ENCODE results near the gene WWOX.

Gene WWOX

DNA sequence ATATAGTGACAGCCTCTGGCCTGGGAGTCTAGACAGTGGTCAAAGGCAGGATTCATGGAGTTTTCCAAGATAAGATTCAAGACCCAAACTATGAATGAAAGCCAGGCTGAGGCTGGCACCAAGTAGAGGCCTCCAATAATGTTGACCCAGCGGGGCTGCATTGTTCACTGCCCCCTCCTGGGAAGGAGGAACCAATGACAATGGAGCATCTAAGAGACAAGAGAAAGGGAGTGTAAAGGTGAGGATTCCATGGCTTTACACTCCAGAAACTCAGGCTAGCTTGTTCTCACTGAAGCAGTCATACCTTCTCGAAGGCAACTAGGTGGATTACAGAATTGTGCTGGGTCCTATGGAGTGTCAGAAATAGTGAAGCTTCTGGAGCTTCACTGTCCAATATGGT is 380.3 kb downstream of the WWOX start:
- Histone ChIP-seq H2AK5ac (ENCODE audit: low read length) (no peak overlapping the region), H3K9ac (ENCODE audit: low read length) (no peak overlapping the region), H3K79me1 (ENCODE audit: low read length) (no peaks in the 10 kb centered on the region), H4K8ac (ENCODE audit: low read depth, low read length) (no peak overlapping the region), H3K4me3 (ENCODE audit: low read length) (no peak overlapping the region), H3K4me1 (ENCODE audit: control insufficient read depth, low read depth, low read length) (no peaks in the 10 kb centered on the region), H3K56ac (ENCODE audit: low read length) (no peak overlapping the region), H4K5ac (ENCODE audit: low read length) (no peak overlapping the region), H3K4me2 (ENCODE audit: low read length) (no peak overlapping the region), H3K79me2 (ENCODE audit: control insufficient read depth, insufficient read depth, low read length) (no peaks in the 10 kb centered on the region), H2BK5ac (ENCODE audit: low read length) (no peak overlapping the region), H2BK15ac (replicated peaks; ENCODE audit: low read depth) (no peak overlapping the region), H2BK120ac (ENCODE audit: low read depth, low read length) (no peak overlapping the region), H3K36me3 (ENCODE audit: control insufficient read depth, insufficient read depth, low read length) (no peaks in the 10 kb centered on the region), H3K27me3 (ENCODE audit: insufficient read depth, low read length, poor library complexity) (no peaks in the 10 kb centered on the region), H3K4ac (ENCODE audit: low read depth, low read length) (no peak overlapping the region), H3K27ac (ENCODE audit: low read depth, low read length) (no peak overlapping the region), H3K23ac (ENCODE audit: low read length) (no peak overlapping the region), H3K18ac (ENCODE audit: low read length) (no peak overlapping the region)
- WGBS (ENCODE audit: extremely low coverage, insufficient coverage, low lambda C conversion rate) = no CpG with 5 or more reads among the region's 2 CpGs
- DNase-seq = peak; percentile 27

DNA sequence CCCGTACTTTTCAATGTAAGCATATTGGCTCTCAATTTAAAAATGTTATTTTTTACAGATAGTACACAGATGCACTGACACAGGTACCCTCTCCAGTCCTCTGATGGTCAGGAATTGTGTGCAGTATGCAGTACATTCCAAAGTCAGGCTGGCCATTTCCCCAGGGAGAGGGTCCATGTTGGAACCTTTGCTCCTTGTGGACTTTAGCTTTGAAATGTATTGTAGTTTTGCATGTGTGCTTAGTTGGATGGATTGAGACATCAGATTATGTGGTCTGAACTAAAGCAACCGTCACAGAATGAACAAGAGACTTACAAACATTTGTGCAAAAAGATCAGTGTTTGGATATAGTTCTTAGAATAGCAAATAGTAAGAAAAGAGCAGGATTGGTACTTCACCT is 381.1 kb downstream of the WWOX start:
- DNase-seq = no peak
- Histone ChIP-seq H2BK15ac (replicated peaks; ENCODE audit: low read depth) (no peak overlapping the region), H3K4me1 (ENCODE audit: control insufficient read depth, low read depth, low read length) (no peaks in the 10 kb centered on the region), H4K8ac (ENCODE audit: low read depth, low read length) (no peak overlapping the region), H3K27ac (ENCODE audit: low read depth, low read length) (no peak overlapping the region), H2BK120ac (ENCODE audit: low read depth, low read length) (no peak overlapping the region), H3K18ac (ENCODE audit: low read length) (no peak overlapping the region), H4K5ac (ENCODE audit: low read length) (no peak overlapping the region), H3K4me2 (ENCODE audit: low read length) (no peak overlapping the region), H3K4me3 (ENCODE audit: low read length) (no peak overlapping the region), H3K4ac (ENCODE audit: low read depth, low read length) (no peak overlapping the region), H2BK5ac (ENCODE audit: low read length) (no peak overlapping the region), H2AK5ac (ENCODE audit: low read length) (no peak overlapping the region), H3K9ac (ENCODE audit: low read length) (no peak overlapping the region), H3K36me3 (ENCODE audit: control insufficient read depth, insufficient read depth, low read length) (no peaks in the 10 kb centered on the region), H3K79me2 (ENCODE audit: control insufficient read depth, insufficient read depth, low read length) (no peaks in the 10 kb centered on the region), H3K56ac (ENCODE audit: low read length) (no peak overlapping the region), H3K27me3 (ENCODE audit: insufficient read depth, low read length, poor library complexity) (no peaks in the 10 kb centered on the region), H3K23ac (ENCODE audit: low read length) (no peak overlapping the region), H3K79me1 (ENCODE audit: low read length) (no peaks in the 10 kb centered on the region)
- WGBS (ENCODE audit: extremely low coverage, insufficient coverage, low lambda C conversion rate) = no CpG with 5 or more reads among the region's 2 CpGs

DNA sequence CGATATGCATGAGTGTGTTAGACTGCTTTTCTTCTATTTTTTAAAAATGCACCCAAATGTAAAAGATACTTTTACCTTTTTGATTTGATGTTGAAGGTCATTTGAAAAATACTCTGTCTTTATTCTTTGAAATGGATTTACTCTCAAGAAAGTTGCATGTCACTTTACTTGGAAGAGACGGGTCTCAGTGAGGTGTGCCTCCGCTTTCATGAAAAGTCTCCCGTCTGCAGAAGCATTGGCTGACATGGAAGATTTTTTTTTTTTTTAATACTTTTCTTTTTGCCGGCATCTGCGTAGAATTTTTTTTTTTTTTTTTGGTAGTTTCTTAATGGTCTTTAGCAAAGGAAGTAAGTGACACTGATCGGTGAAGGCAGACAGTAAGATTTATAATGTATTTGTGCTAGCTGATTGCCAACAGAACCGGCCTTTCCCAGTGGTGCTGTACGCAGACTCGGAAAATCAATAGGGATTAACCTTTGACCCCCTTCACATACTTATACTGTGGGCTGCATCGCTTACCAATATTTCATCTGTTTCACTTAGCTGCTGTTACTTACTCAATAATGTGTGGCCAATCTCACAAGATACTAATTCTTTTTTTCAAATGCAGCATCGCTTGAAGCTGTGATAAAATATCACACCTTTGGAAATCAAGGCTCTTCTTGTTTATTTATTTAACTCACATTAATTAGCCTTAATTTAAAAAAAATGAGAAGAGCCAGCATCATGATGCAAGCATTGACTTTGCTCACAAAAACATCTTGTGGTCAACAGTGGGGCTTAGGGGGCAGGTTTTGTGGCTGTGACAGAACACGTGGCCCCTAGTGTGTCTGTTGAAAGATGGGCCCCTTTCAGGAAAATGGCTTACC is 383.9 kb downstream of the WWOX start:
- H2BK5ac ChIP-seq (ENCODE audit: low read length) = no peak overlapping the region
- no peaks in the 10 kb centered on the region for H3K4me1 ChIP-seq (ENCODE audit: control insufficient read depth, low read depth, low read length)
- H4K5ac ChIP-seq (ENCODE audit: low read length) = no peak overlapping the region
- no peak overlapping the region for H2BK15ac ChIP-seq (replicated peaks; ENCODE audit: low read depth)
- H3K36me3 ChIP-seq (ENCODE audit: control insufficient read depth, insufficient read depth, low read length) = no peaks in the 10 kb centered on the region
- H3K56ac ChIP-seq (ENCODE audit: low read length) = no peak overlapping the region
- no peaks in the 10 kb centered on the region for H3K79me2 ChIP-seq (ENCODE audit: control insufficient read depth, insufficient read depth, low read length)
- no peak overlapping the region for H3K4me3 ChIP-seq (ENCODE audit: low read length)
- no peak overlapping the region for H3K9ac ChIP-seq (ENCODE audit: low read length)
- no peak for DNase-seq
- no CpG with 5 or more reads among the region's 13 CpGs for WGBS (ENCODE audit: extremely low coverage, insufficient coverage, low lambda C conversion rate)
- no peak overlapping the region for H4K8ac ChIP-seq (ENCODE audit: low read depth, low read length)
- H2BK120ac ChIP-seq (ENCODE audit: low read depth, low read length) = no peak overlapping the region
- no peak overlapping the region for H2AK5ac ChIP-seq (ENCODE audit: low read length)
- no peak overlapping the region for H3K27ac ChIP-seq (ENCODE audit: low read depth, low read length)
- H3K79me1 ChIP-seq (ENCODE audit: low read length) = no peaks in the 10 kb centered on the region
- H3K4me2 ChIP-seq (ENCODE audit: low read length) = no peak overlapping the region
- no peaks in the 10 kb centered on the region for H3K27me3 ChIP-seq (ENCODE audit: insufficient read depth, low read length, poor library complexity)
- H3K23ac ChIP-seq (ENCODE audit: low read length) = no peak overlapping the region
- H3K18ac ChIP-seq (ENCODE audit: low read length) = no peak overlapping the region
- no peak overlapping the region for H3K4ac ChIP-seq (ENCODE audit: low read depth, low read length)

DNA sequence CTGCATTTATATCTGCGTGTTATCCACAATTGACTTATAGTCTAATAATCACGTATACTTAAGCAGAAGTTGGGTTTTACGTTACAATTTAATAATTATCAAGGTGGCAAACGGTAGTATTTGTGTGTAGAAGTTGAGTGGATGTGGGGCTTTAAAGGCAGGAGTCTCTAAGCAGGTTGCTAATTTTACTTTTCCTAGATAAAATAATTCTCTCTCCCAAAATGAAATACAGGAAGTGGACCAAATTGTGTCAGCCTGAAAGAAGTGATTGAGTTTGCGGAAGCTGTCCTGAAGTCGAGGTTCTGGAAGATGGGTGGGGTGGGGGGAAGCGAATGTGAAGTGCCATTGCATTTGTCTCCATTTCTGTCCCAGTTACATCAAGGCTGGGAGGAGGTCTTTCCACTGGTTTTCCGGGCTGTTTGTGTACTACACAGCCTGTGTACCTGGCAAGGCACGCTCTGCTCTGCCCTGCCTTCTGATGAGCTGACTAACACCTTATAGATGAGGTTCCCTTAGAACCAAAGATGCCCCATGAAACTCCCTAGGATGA is 385.1 kb downstream of the WWOX start:
- no peak overlapping the region for H3K27ac ChIP-seq (ENCODE audit: low read depth, low read length)
- no peaks in the 10 kb centered on the region for H3K4me1 ChIP-seq (ENCODE audit: control insufficient read depth, low read depth, low read length)
- H4K8ac ChIP-seq (ENCODE audit: low read depth, low read length) = no peak overlapping the region
- no peak overlapping the region for H3K18ac ChIP-seq (ENCODE audit: low read length)
- H2BK5ac ChIP-seq (ENCODE audit: low read length) = no peak overlapping the region
- no peak overlapping the region for H4K5ac ChIP-seq (ENCODE audit: low read length)
- no peak overlapping the region for H2BK120ac ChIP-seq (ENCODE audit: low read depth, low read length)
- H3K9ac ChIP-seq (ENCODE audit: low read length) = no peak overlapping the region
- H3K4ac ChIP-seq (ENCODE audit: low read depth, low read length) = no peak overlapping the region
- H3K27me3 ChIP-seq (ENCODE audit: insufficient read depth, low read length, poor library complexity) = no peaks in the 10 kb centered on the region
- H3K4me3 ChIP-seq (ENCODE audit: low read length) = no peak overlapping the region
- no peak overlapping the region for H3K4me2 ChIP-seq (ENCODE audit: low read length)
- no peaks in the 10 kb centered on the region for H3K36me3 ChIP-seq (ENCODE audit: control insufficient read depth, insufficient read depth, low read length)
- H3K79me2 ChIP-seq (ENCODE audit: control insufficient read depth, insufficient read depth, low read length) = no peaks in the 10 kb centered on the region
- WGBS (ENCODE audit: extremely low coverage, insufficient coverage, low lambda C conversion rate) = 100% methylated on average over 2 of the region's 9 CpGs
- H2BK15ac ChIP-seq (replicated peaks; ENCODE audit: low read depth) = no peak overlapping the region
- no peak for DNase-seq
- H3K79me1 ChIP-seq (ENCODE audit: low read length) = no peaks in the 10 kb centered on the region
- H3K23ac ChIP-seq (ENCODE audit: low read length) = no peak overlapping the region
- no peak overlapping the region for H3K56ac ChIP-seq (ENCODE audit: low read length)
- no peak overlapping the region for H2AK5ac ChIP-seq (ENCODE audit: low read length)

DNA sequence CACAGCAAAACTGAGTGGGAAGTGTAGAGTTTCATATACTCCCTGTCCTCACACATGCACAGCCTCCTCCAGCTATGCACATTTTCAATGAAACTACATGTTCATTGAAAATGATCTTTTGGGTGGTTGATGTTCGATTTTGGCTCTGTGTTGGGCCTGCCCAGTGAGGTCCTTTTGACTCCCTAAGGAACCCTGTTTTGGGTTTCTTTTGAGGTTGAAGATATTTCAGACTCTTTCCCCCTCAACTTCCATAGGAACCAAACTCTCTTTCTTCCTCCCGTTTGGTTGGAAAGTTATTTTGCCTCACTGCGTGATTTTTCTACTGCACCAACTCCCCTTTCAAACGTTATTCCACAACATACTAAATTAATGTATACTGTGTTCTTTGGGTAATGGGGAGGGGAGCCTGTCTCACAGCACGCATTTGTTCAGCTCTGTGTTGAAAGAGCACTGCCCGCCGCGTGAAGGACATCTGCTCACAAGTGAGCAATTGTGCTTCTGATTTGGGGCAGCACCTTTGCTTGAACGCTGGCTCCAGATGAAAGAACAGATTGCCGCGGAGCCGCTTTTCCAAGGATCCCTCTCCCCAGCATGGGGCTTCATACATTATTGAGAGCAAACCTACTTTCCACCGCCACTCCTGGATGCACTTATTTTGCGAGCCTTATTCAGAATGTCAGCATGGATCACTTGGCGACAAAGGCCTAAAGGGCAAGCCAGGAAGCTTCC is 385.9 kb downstream of the WWOX start:
- no peak overlapping the region for H3K4me2 ChIP-seq (ENCODE audit: low read length)
- no peaks in the 10 kb centered on the region for H3K4me1 ChIP-seq (ENCODE audit: control insufficient read depth, low read depth, low read length)
- H2BK5ac ChIP-seq (ENCODE audit: low read length) = no peak overlapping the region
- H3K36me3 ChIP-seq (ENCODE audit: control insufficient read depth, insufficient read depth, low read length) = no peaks in the 10 kb centered on the region
- no peak overlapping the region for H4K5ac ChIP-seq (ENCODE audit: low read length)
- H2BK120ac ChIP-seq (ENCODE audit: low read depth, low read length) = no peak overlapping the region
- no peak overlapping the region for H3K4me3 ChIP-seq (ENCODE audit: low read length)
- no peak overlapping the region for H2AK5ac ChIP-seq (ENCODE audit: low read length)
- H3K27me3 ChIP-seq (ENCODE audit: insufficient read depth, low read length, poor library complexity) = no peaks in the 10 kb centered on the region
- no peaks in the 10 kb centered on the region for H3K79me2 ChIP-seq (ENCODE audit: control insufficient read depth, insufficient read depth, low read length)
- H3K27ac ChIP-seq (ENCODE audit: low read depth, low read length) = no peak overlapping the region
- H3K79me1 ChIP-seq (ENCODE audit: low read length) = no peaks in the 10 kb centered on the region
- H3K9ac ChIP-seq (ENCODE audit: low read length) = no peak overlapping the region
- DNase-seq = no peak
- no CpG with 5 or more reads among the region's 15 CpGs for WGBS (ENCODE audit: extremely low coverage, insufficient coverage, low lambda C conversion rate)
- H3K4ac ChIP-seq (ENCODE audit: low read depth, low read length) = no peak overlapping the region
- no peak overlapping the region for H4K8ac ChIP-seq (ENCODE audit: low read depth, low read length)
- H2BK15ac ChIP-seq (replicated peaks; ENCODE audit: low read depth) = no peak overlapping the region
- no peak overlapping the region for H3K18ac ChIP-seq (ENCODE audit: low read length)
- no peak overlapping the region for H3K23ac ChIP-seq (ENCODE audit: low read length)
- no peak overlapping the region for H3K56ac ChIP-seq (ENCODE audit: low read length)

Data from mesendoderm (in vitro differentiated cells).